Adrenal gland (tissue), 5 donors: ENCODE data around the gene DNAH17.

Experiments
- POLR2A ChIP-seq, 2 donors: fragments of 450-650 bp; IDR thresholded peaks; one replicate each; pipeline ENCODE4 v1.6.1; 2017; ENCODE audit warnings: antibody characterized with exemption in 2 of 2, mild to moderate bottlenecking in 2 of 2, moderate library complexity in 1 of 2
- TF ChIP-seq, protein P1 (sequence below), 6 experiments: fragments of 450-650 bp in 4 of 6; fragments of 200-600 bp in 2 of 6; sonication (generic) in 1 of 6; IDR thresholded peaks; 1 replicate in 5 of 6; 2 replicates in 1 of 6; pipeline versions ENCODE4 v1.5.1 to v1.8.0; 2016 to 2021; ENCODE audit warnings: antibody characterized with exemption in 6 of 6, mild to moderate bottlenecking in 2 of 6, moderate library complexity in 1 of 6
- donor health status: DM: no; HTN: no; CAD: no.

DNA sequence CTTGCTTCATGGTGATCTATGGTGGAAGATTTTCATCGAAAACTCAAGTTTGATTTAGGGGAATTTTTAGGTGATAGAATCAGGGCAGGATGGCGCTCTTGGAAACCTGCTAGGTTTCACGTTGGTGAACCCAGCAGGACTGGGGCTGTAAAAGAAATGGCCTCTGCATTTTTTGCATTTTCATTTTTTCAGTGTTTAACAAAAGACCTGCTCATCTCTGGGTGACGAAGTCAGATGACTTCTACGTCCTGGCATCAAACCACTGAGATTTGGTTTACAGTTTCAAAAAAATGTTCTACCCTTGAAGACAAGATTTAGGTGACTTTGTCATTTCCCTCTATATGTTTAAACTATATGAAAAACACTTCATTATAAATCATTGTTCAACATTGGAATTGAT, 196.8 kb downstream of the DNAH17 start:
- TF ChIP-seq, protein P1, sequence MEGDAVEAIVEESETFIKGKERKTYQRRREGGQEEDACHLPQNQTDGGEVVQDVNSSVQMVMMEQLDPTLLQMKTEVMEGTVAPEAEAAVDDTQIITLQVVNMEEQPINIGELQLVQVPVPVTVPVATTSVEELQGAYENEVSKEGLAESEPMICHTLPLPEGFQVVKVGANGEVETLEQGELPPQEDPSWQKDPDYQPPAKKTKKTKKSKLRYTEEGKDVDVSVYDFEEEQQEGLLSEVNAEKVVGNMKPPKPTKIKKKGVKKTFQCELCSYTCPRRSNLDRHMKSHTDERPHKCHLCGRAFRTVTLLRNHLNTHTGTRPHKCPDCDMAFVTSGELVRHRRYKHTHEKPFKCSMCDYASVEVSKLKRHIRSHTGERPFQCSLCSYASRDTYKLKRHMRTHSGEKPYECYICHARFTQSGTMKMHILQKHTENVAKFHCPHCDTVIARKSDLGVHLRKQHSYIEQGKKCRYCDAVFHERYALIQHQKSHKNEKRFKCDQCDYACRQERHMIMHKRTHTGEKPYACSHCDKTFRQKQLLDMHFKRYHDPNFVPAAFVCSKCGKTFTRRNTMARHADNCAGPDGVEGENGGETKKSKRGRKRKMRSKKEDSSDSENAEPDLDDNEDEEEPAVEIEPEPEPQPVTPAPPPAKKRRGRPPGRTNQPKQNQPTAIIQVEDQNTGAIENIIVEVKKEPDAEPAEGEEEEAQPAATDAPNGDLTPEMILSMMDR (IDR thresholded peaks at IDR 0.05): no peak
- no peak for TF ChIP-seq POLR2A (IDR thresholded peaks at IDR 0.05)
